MM.1S (cell line): ENCODE measurements around the gene NIM1K.

Experiments
- EZH2 ChIP-seq: fragments of 300-600 bp; sonication (generic); optimal IDR thresholded peaks from 2 replicates; pipeline ENCODE3; 2017; ENCODE audit warnings: low read depth, mild to moderate bottlenecking, antibody characterized with exemption, low read length, mixed read lengths
- EZH2phosphoT487 ChIP-seq: fragments of 300-600 bp; sonication (generic); IDR thresholded peaks from 2 replicates; pipeline ENCODE4 v1.6.1; 2018; ENCODE audit warnings: antibody characterized with exemption, low read length
- TF ChIP-seq, protein P1 (sequence below): fragments of 300-600 bp; sonication (generic); IDR thresholded peaks from 2 replicates; pipeline ENCODE4 v1.5.1; 2016; ENCODE audit warnings: antibody characterized with exemption, low read length, mixed read lengths

GRCh38 chr5:43270645-43271044, 78.6 kb downstream of the NIM1K start:
- TF ChIP-seq EZH2phosphoT487 (no peak), EZH2 (no peak)
- TF ChIP-seq, protein P1, sequence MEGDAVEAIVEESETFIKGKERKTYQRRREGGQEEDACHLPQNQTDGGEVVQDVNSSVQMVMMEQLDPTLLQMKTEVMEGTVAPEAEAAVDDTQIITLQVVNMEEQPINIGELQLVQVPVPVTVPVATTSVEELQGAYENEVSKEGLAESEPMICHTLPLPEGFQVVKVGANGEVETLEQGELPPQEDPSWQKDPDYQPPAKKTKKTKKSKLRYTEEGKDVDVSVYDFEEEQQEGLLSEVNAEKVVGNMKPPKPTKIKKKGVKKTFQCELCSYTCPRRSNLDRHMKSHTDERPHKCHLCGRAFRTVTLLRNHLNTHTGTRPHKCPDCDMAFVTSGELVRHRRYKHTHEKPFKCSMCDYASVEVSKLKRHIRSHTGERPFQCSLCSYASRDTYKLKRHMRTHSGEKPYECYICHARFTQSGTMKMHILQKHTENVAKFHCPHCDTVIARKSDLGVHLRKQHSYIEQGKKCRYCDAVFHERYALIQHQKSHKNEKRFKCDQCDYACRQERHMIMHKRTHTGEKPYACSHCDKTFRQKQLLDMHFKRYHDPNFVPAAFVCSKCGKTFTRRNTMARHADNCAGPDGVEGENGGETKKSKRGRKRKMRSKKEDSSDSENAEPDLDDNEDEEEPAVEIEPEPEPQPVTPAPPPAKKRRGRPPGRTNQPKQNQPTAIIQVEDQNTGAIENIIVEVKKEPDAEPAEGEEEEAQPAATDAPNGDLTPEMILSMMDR: no peak
